ENCODE measurements around the gene ZNF831.

ZNF831 gene

GRCh38 chr20:59247731-59248684 is 84.4 kb downstream of the ZNF831 start:
- no peak for DNase-seq (ENCODE audit: low spot score)

- DNase-seq (ENCODE audit: low spot score), result no peak
Observed at GRCh38 chr20:59250293-59250692, 86.7 kb downstream of the ZNF831 start.

- no peak for DNase-seq (ENCODE audit: low spot score)
Observed at GRCh38 chr20:59253325-59253724, 89.7 kb downstream of the ZNF831 start.

GRCh38 chr20:59253779-59254319 is 90.2 kb downstream of the ZNF831 start:
- no peak for DNase-seq (ENCODE audit: low spot score)

- no peak for DNase-seq (ENCODE audit: low spot score)
Observed at GRCh38 chr20:59255256-59255655, 91.6 kb downstream of the ZNF831 start.

- DNase-seq (ENCODE audit: low spot score), result no peak
Observed at GRCh38 chr20:59258221-59258621, 94.6 kb downstream of the ZNF831 start.

- DNase-seq (ENCODE audit: low spot score), result no peak
Observed at GRCh38 chr20:59259946-59260345, 96.3 kb downstream of the ZNF831 start.

GRCh38 chr20:59265298-59265697 is 101.7 kb downstream of the ZNF831 start:
- no peak for DNase-seq (ENCODE audit: low spot score)

- DNase-seq (ENCODE audit: low spot score), result no peak
Observed at GRCh38 chr20:59268870-59269269, 105.2 kb downstream of the ZNF831 start.

- DNase-seq (ENCODE audit: low spot score), result no peak
Observed at GRCh38 chr20:59269411-59270025, 105.9 kb downstream of the ZNF831 start.

- no peak for DNase-seq (ENCODE audit: low spot score)
Observed at GRCh38 chr20:59270380-59270779, 106.8 kb downstream of the ZNF831 start.

- no peak for DNase-seq (ENCODE audit: low spot score)
Observed at GRCh38 chr20:59273739-59274357, 110.2 kb downstream of the ZNF831 start.

- DNase-seq (ENCODE audit: low spot score), result no peak
Observed at GRCh38 chr20:59276938-59277337, 113.3 kb downstream of the ZNF831 start.

GRCh38 chr20:59284470-59284869 is 120.8 kb downstream of the ZNF831 start:
- no peak for DNase-seq (ENCODE audit: low spot score)

- no peak for DNase-seq (ENCODE audit: low spot score)
Observed at GRCh38 chr20:59289994-59290393, 126.4 kb downstream of the ZNF831 start.

GRCh38 chr20:59291740-59292383 is 128.2 kb downstream of the ZNF831 start:
- DNase-seq (ENCODE audit: low spot score), result no peak

- DNase-seq (ENCODE audit: low spot score), result no peak
Observed at GRCh38 chr20:59295531-59295930, 131.9 kb downstream of the ZNF831 start.

GRCh38 chr20:59297686-59298085 is 134.1 kb downstream of the ZNF831 start:
- DNase-seq (ENCODE audit: low spot score), result no peak

GRCh38 chr20:59299945-59300332 is 136.3 kb downstream of the ZNF831 start:
- DNase-seq (ENCODE audit: low spot score), result no peak

GRCh38 chr20:59300333-59301081 is 136.9 kb downstream of the ZNF831 start, which contains the start of gene EDN3:
Gene EDN3 (plus strand): TSS chr20:59300611. CDS start chr20:59300813, 202 bp downstream.
- no peak for DNase-seq (ENCODE audit: low spot score)

- DNase-seq (ENCODE audit: low spot score), result no peak
Observed at GRCh38 chr20:59301343-59302007, 137.9 kb downstream of the ZNF831 start.
